Measurements from ENCODE around the gene TH.

DNA sequence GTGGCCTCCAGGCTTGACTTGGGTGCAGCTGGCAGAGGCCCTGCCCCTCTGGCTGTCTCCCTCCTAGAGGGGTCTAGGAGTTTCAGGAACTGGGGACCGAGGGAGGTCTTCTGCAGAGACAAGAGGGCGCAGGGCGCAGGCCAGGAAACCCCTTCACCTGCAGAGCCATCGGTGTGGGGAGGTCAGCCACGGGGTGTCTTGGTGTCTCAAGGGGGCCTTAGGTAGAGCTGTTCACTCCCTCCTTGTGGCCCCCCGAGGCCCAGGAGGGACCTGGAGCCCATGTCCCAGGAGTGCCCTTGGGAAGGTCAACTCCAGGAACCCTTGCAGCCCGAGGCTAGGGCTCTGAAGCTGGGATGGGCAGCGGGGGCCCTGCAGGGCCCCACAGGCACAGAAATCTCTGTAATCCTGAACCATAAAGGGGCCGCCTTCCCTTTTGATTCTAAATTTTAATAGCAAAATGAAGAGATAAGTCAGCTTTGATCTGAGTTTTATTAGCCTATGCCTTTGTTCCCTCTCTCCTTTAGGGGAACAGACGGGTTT lies 31.4 kb upstream of the TH start:
- TF ChIP-seq, protein P1, sequence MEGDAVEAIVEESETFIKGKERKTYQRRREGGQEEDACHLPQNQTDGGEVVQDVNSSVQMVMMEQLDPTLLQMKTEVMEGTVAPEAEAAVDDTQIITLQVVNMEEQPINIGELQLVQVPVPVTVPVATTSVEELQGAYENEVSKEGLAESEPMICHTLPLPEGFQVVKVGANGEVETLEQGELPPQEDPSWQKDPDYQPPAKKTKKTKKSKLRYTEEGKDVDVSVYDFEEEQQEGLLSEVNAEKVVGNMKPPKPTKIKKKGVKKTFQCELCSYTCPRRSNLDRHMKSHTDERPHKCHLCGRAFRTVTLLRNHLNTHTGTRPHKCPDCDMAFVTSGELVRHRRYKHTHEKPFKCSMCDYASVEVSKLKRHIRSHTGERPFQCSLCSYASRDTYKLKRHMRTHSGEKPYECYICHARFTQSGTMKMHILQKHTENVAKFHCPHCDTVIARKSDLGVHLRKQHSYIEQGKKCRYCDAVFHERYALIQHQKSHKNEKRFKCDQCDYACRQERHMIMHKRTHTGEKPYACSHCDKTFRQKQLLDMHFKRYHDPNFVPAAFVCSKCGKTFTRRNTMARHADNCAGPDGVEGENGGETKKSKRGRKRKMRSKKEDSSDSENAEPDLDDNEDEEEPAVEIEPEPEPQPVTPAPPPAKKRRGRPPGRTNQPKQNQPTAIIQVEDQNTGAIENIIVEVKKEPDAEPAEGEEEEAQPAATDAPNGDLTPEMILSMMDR (IDR thresholded peaks at IDR 0.05), result no peak
- TF ChIP-seq POLR2AphosphoS5 (IDR thresholded peaks at IDR 0.05) (no peak), POLR2A (IDR thresholded peaks at IDR 0.05; ENCODE audit: low read depth) (no peak)
